Measurements from ENCODE around the gene TENM4. TPM values are rescaled to one million over a fixed set of nuclear protein-coding genes. Genes with fewer than 3 reads are reported as not detected.

TENM4 gene
- total and polyA plus RNA-seq, 10 of the 15 experiments (the other 5 are each of a cell fraction or from before 2014, with no cell fraction given), result 0.03 to 0.12 (median 0.06) TPM; not detected in 7

GRCh38 chr11:79071190-79071589 lies 369.6 kb downstream of the TENM4 start:
- Histone ChIP-seq H3K4me1 (ENCODE audit: control insufficient read depth, insufficient read depth, low read length) (no peaks in the 10 kb centered on the region), H3K36me3 (ENCODE audit: control insufficient read depth in 2 of 2, insufficient read depth in 2 of 2, low read length in 1 of 2) (no peaks in the 10 kb centered on the region), H3K4me3 (no peak overlapping the region), H3K9ac (ENCODE audit: control insufficient read depth, insufficient read depth, low read length) (no peak overlapping the region), H3K27ac (ENCODE audit: control insufficient read depth, insufficient read depth) (no peak overlapping the region), H2AFZ (ENCODE audit: control insufficient read depth, low read depth, low read length) (no peak overlapping the region), H3K4me2 (ENCODE audit: control insufficient read depth, insufficient read depth) (no peak overlapping the region), H3K9me3 (replicated peaks; ENCODE audit: control insufficient read depth, insufficient read depth, low read length) (no peaks in the 10 kb centered on the region; the same call in 2 of the 3 replicates), H3K27me3 (replicated peaks in 1 of 2; ENCODE audit: control insufficient read depth in 2 of 2, insufficient read depth in 2 of 2, low read length in 1 of 2) (no peaks in the 10 kb centered on the region; a peak in 1 of 4 replicates), H3K79me2 (ENCODE audit: control insufficient read depth, insufficient read depth, low read length) (no peaks in the 10 kb centered on the region), H4K20me1 (ENCODE audit: control insufficient read depth, insufficient read depth) (no peaks in the 10 kb centered on the region)
- DNase-seq (ENCODE audit: low read depth, low spot score) (no peak), FAIRE-seq (no peak), ATAC-seq (no peak)
- BruUV-seq (replicated peaks), result no TSS peak
- 90% methylated on average over 1 of the region's 1 CpG for WGBS (ENCODE audit: insufficient coverage, insufficient replicate concordance, low lambda C conversion rate, missing lambda C conversion rate)
- POLR2A ChIA-PET, result no interaction called here
- in situ Hi-C loops (cut with MboI), result loop anchor here (10.0 kb wide), 1 partner anchor 426 kb away; no protein-coding TSS in a partner anchor
- CTCF ChIA-PET, result interaction anchor here (1.2 to 1.5 kb wide), 2 partner anchors 10 to 29 kb away, joined by 4 to 5 read pairs; no protein-coding TSS in a partner anchor
- TF ChIP-seq NFYA (IDR thresholded peaks at IDR 0.05; ENCODE audit: borderline replicate concordance, low read depth, low read length) (no peak), SRF (IDR thresholded peaks at IDR 0.05; ENCODE audit: low read depth in 2 of 2, low read length in 2 of 2) (no peak), EZH2 (IDR thresholded peaks at IDR 0.05; ENCODE audit: borderline replicate concordance, control insufficient read depth, low read depth, low read length) (no peak), RB1 (IDR thresholded peaks at IDR 0.05; ENCODE audit: borderline replicate concordance) (no peak)
- intact Hi-C loops (cut with micrococcal nuclease; ENCODE audit: unreplicated experiment), result no loop called here
- SMC1A ChIA-PET (ENCODE audit: uncharacterized antibody, unreplicated experiment), result interaction anchor here (0.6 to 1.1 kb wide), 4 partner anchors 11 to 164 kb away, joined by 3 to 4 read pairs (median 3); no protein-coding TSS in a partner anchor
- RAD21 ChIA-PET (ENCODE audit: unreplicated experiment), result no interaction called here

- in situ Hi-C loops (cut with MboI) (loop anchor here (10.0 kb wide), 1 partner anchor 426 kb away; no protein-coding TSS in a partner anchor), intact Hi-C loops (cut with micrococcal nuclease; ENCODE audit: unreplicated experiment) (no loop called here)
- H2AFZ ChIP-seq (ENCODE audit: control insufficient read depth, low read depth, low read length), result no peak overlapping the region
- no peak overlapping the region for H3K4me3 ChIP-seq
- CTCF ChIA-PET, result interaction anchor here (1.5 kb wide), 1 partner anchor 11 kb away, joined by 5 read pairs; no protein-coding TSS in a partner anchor
- H3K79me2 ChIP-seq (ENCODE audit: control insufficient read depth, insufficient read depth, low read length), result no peaks in the 10 kb centered on the region
- DNase-seq (ENCODE audit: low read depth, low spot score) (no peak), FAIRE-seq (no peak), ATAC-seq (no peak)
- no peaks in the 10 kb centered on the region for H3K36me3 ChIP-seq (ENCODE audit: control insufficient read depth in 2 of 2, insufficient read depth in 2 of 2, low read length in 1 of 2)
- SMC1A ChIA-PET (ENCODE audit: uncharacterized antibody, unreplicated experiment), result interaction anchor here (0.9 kb wide), 1 partner anchor 13 kb away, joined by 3 read pairs; no protein-coding TSS in a partner anchor
- POLR2A ChIA-PET, result no interaction called here
- no peaks in the 10 kb centered on the region for H4K20me1 ChIP-seq (ENCODE audit: control insufficient read depth, insufficient read depth)
- no peak overlapping the region for H3K9ac ChIP-seq (ENCODE audit: control insufficient read depth, insufficient read depth, low read length)
- RAD21 ChIA-PET (ENCODE audit: unreplicated experiment), result no interaction called here
- no peaks in the 10 kb centered on the region for H3K9me3 ChIP-seq (replicated peaks; ENCODE audit: control insufficient read depth, insufficient read depth, low read length)
- H3K27me3 ChIP-seq (replicated peaks in 1 of 2; ENCODE audit: control insufficient read depth in 2 of 2, insufficient read depth in 2 of 2, low read length in 1 of 2), result no peaks in the 10 kb centered on the region; a peak in 1 of 4 replicates
- no peaks in the 10 kb centered on the region for H3K4me1 ChIP-seq (ENCODE audit: control insufficient read depth, insufficient read depth, low read length)
- no peak overlapping the region for H3K4me2 ChIP-seq (ENCODE audit: control insufficient read depth, insufficient read depth)
- no peak overlapping the region for H3K27ac ChIP-seq (ENCODE audit: control insufficient read depth, insufficient read depth)
- 13% methylated on average over 4 of the region's 4 CpGs for WGBS (ENCODE audit: insufficient coverage, insufficient replicate concordance, low lambda C conversion rate, missing lambda C conversion rate)
- BruUV-seq (replicated peaks), result no TSS peak
- TF ChIP-seq JUND (IDR thresholded peaks at IDR 0.05; ENCODE audit: low read depth, low read length) (no peak), ZNF217 (IDR thresholded peaks at IDR 0.05) (no peak), GABPA (IDR thresholded peaks at IDR 0.05; ENCODE audit: low read depth) (no peak), NFYA (IDR thresholded peaks at IDR 0.05; ENCODE audit: borderline replicate concordance, low read depth, low read length) (no peak), SPI1 (IDR thresholded peaks at IDR 0.05; ENCODE audit: borderline replicate concordance, insufficient read depth, low read depth, low read length) (no peak), EZH2 (IDR thresholded peaks at IDR 0.05; ENCODE audit: borderline replicate concordance, control insufficient read depth, low read depth, low read length) (no peak), CBX5 (IDR thresholded peaks at IDR 0.05; ENCODE audit: low read depth) (no peak)
- TF ChIP-seq, protein P1, sequence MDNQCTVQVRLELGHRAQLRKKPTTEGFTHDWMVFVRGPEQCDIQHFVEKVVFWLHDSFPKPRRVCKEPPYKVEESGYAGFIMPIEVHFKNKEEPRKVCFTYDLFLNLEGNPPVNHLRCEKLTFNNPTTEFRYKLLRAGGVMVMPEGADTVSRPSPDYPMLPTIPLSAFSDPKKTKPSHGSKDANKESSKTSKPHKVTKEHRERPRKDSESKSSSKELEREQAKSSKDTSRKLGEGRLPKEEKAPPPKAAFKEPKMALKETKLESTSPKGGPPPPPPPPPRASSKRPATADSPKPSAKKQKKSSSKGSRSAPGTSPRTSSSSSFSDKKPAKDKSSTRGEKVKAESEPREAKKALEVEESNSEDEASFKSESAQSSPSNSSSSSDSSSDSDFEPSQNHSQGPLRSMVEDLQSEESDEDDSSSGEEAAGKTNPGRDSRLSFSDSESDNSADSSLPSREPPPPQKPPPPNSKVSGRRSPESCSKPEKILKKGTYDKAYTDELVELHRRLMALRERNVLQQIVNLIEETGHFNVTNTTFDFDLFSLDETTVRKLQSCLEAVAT (IDR thresholded peaks at IDR 0.05), result no peak
- TF ChIP-seq, protein P2, sequence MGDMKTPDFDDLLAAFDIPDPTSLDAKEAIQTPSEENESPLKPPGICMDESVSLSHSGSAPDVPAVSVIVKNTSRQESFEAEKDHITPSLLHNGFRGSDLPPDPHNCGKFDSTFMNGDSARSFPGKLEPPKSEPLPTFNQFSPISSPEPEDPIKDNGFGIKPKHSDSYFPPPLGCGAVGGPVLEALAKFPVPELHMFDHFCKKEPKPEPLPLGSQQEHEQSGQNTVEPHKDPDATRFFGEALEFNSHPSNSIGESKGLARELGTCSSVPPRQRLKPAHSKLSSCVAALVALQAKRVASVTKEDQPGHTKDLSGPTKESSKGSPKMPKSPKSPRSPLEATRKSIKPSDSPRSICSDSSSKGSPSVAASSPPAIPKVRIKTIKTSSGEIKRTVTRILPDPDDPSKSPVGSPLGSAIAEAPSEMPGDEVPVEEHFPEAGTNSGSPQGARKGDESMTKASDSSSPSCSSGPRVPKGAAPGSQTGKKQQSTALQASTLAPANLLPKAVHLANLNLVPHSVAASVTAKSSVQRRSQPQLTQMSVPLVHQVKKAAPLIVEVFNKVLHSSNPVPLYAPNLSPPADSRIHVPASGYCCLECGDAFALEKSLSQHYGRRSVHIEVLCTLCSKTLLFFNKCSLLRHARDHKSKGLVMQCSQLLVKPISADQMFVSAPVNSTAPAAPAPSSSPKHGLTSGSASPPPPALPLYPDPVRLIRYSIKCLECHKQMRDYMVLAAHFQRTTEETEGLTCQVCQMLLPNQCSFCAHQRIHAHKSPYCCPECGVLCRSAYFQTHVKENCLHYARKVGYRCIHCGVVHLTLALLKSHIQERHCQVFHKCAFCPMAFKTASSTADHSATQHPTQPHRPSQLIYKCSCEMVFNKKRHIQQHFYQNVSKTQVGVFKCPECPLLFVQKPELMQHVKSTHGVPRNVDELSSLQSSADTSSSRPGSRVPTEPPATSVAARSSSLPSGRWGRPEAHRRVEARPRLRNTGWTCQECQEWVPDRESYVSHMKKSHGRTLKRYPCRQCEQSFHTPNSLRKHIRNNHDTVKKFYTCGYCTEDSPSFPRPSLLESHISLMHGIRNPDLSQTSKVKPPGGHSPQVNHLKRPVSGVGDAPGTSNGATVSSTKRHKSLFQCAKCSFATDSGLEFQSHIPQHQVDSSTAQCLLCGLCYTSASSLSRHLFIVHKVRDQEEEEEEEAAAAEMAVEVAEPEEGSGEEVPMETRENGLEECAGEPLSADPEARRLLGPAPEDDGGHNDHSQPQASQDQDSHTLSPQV (IDR thresholded peaks at IDR 0.05), result no peak
Observed at GRCh38 chr11:79070518-79070917, 370.3 kb downstream of the TENM4 start.
